Activated T-cell treated with anti-CD3 and anti-CD28 coated beads, Interleukin-2, amount 50 U/mL, for 24 hours (primary cell): ENCODE measurements around the gene RPH3AL.

Source experiments
- DNase-seq: peaks from one replicate; pipeline ENCODE4 v3.0.0-alpha.2; 2020
- H3K27ac Mint-ChIP-seq: 2 replicates; pipeline ENCODE4 v1.8.0; 2020; ENCODE audit warnings: mild to moderate bottlenecking, mixed read lengths
- H3K27me3 Mint-ChIP-seq: 2 replicates; pipeline ENCODE4 v1.8.0; 2020; ENCODE audit warnings: mixed read lengths
- H3K36me3 Mint-ChIP-seq: 2 replicates; pipeline ENCODE4 v1.8.0; 2020; ENCODE audit warnings: low read depth, mixed read lengths
- H3K4me1 Mint-ChIP-seq: 2 replicates; pipeline ENCODE4 v1.8.0; 2020; ENCODE audit warnings: low read depth, mixed read lengths
- H3K4me3 Mint-ChIP-seq: 2 replicates; pipeline ENCODE4 v1.8.0; 2020; ENCODE audit warnings: mild to moderate bottlenecking, moderate library complexity, mixed read lengths
- H3K9me3 Mint-ChIP-seq: 2 replicates; pipeline ENCODE4 v1.8.0; 2020; ENCODE audit warnings: mixed read lengths

RPH3AL gene

DNA sequence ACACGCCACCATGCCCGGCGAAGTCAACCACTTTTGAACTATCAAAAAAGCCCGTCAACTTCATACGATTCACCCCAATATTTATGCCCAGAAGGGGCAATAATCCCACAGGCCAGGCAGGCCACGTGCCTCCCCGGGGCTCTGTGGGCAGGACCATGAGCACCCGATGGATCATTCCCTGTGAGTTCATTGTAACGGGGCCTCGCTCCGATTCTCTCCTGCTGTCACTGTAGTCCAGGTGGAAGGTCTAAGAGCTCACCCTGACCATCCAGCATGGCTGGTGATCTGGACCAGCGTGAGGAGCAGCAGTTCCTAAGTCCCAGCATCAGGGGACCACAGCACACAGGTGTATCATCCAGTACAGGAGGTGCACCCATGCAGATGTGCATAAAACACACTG is 93.7 kb downstream of the RPH3AL start:
- Mint-ChIP-seq H3K9me3 (no peaks in the 10 kb centered on the region), H3K27me3 (no peaks in the 10 kb centered on the region), H3K4me1 (no peaks in the 10 kb centered on the region), H3K4me3 (no peak overlapping the region), H3K27ac (no peak overlapping the region), H3K36me3 (no peaks in the 10 kb centered on the region)
- peak; percentile 3 for DNase-seq

DNA sequence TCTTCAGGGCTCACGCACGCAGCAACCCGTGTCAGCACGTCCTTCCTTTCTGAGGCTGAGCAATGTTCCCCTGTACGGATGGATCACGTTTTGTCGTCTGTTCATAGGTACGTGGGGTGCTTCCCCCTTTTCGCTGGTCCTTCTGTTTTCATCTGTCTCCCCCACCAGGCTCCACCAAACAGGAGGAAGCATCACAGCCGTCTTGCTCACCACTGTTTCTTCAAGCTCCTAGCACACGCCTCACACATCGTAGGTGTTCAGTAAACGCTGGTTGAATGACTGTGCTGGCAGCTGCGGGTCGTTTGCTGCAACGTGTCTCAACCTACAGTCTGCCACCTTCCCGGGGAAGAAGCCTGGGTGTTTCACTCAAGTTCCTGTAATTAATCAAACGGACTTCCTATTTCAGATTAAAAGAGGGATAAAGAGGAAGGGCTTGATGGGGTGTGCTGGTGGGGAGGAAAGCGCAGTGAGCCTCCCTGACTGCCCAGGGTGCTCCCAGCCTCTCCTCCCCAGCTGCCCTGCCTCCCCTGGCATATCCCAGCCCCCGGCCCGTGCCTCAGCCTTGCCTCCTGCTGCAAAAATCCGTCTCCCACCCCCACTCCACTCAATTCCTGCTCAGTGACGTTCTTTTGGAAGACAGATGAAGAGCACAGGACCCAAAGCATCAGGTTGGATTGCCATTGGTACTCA is 94.4 kb downstream of the RPH3AL start:
- H3K36me3 Mint-ChIP-seq = no peaks in the 10 kb centered on the region
- no peaks in the 10 kb centered on the region for H3K27me3 Mint-ChIP-seq
- H3K4me1 Mint-ChIP-seq = no peaks in the 10 kb centered on the region
- no peak overlapping the region for H3K27ac Mint-ChIP-seq
- DNase-seq = peak; percentile 21
- no peaks in the 10 kb centered on the region for H3K9me3 Mint-ChIP-seq
- H3K4me3 Mint-ChIP-seq = no peak overlapping the region

DNA sequence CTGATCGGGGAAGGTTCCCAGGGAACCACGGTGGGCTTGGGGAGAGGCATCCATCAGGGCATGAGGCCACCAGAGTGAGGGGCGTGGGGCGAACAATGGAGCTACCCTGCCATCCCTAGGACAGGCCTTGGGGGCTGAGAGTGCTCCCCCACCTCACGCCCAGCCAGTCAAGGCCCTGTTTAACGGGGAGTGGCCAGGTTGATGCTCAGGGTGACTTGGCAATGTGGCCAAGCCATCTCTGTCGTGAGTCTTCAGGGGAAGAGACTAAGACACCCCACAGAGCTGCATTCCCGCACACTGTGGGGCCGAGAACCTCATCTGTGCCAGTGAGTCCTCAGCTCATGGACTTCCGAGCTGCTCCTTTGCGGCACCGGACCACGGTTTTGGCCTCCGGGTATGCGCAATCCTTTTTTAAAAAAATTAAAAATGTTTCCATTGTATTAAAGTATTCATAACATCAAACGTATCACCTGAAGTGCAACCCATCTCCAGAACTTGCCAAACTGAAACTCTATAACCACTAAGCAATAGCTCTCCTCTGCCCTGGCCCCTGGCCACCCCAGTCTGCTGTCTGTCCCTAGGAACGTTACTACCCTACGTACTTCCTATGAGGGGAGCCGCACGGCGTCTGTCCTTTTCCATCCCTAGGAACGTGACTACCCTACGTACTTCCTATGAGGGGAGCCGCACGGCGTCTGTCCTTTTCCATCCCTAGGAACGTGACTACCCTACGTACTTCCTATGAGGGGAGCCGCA is 99.3 kb downstream of the RPH3AL start:
- Mint-ChIP-seq H3K4me3 (no peak overlapping the region), H3K27me3 (no peaks in the 10 kb centered on the region), H3K4me1 (no peaks in the 10 kb centered on the region), H3K36me3 (no peaks in the 10 kb centered on the region), H3K27ac (no peak overlapping the region), H3K9me3 (no peaks in the 10 kb centered on the region)
- DNase-seq = peak; percentile 16

DNA sequence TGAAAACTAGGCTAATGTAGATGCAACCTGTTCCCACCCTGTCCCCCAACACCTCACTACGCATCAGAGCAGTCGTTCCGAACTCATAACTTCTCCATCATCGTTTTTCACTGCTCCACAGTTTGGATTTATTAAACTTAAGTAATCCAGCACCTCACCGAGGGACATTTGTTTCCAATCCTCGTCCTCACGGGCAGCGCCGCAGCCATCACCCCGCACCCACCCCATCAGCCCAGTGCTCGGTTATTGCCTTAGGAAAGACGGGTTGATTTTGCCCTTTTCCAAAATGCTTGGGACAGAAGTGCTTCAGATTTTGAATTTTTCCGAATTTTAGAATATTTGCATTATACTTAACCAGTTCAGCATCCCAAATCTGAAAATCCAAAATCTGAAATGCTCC is 100.2 kb downstream of the RPH3AL start:
- Mint-ChIP-seq H3K4me1 (no peaks in the 10 kb centered on the region), H3K27me3 (no peaks in the 10 kb centered on the region), H3K27ac (no peak overlapping the region)

DNA sequence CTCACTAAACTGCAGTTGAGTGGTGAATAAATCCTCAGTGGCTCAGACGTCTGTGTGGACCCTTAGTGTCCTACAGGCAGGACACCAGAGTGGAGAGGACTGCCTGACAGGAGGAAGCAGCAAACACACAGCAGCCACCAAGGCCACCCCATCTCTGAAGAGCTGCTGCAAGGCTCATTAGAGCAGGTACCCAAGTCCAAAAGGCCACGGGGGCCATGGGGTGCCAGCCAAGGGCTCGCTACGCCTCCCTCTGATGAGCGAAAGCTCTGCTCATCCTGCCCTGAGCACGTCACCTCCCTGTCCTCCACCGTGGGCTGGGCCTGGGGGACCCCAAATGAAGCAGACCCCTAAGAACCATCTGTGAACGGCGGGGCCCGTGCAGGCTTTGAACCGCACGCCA is 101.1 kb downstream of the RPH3AL start:
- no peak overlapping the region for H3K27ac Mint-ChIP-seq
- DNase-seq = no peak
- H3K36me3 Mint-ChIP-seq = no peaks in the 10 kb centered on the region
- no peaks in the 10 kb centered on the region for H3K9me3 Mint-ChIP-seq
- no peaks in the 10 kb centered on the region for H3K4me1 Mint-ChIP-seq
- H3K4me3 Mint-ChIP-seq = no peak overlapping the region
- no peaks in the 10 kb centered on the region for H3K27me3 Mint-ChIP-seq

More for the DNA sequence above, 100.2 kb downstream of the RPH3AL start:
- H3K4me3 Mint-ChIP-seq = no peak overlapping the region
- DNase-seq = peak; percentile 5
- H3K9me3 Mint-ChIP-seq = no peaks in the 10 kb centered on the region
- H3K36me3 Mint-ChIP-seq = no peaks in the 10 kb centered on the region

- no peaks in the 10 kb centered on the region for H3K36me3 Mint-ChIP-seq
- no peak for DNase-seq
- H3K27me3 Mint-ChIP-seq = no peaks in the 10 kb centered on the region
- H3K4me1 Mint-ChIP-seq = no peaks in the 10 kb centered on the region
- no peaks in the 10 kb centered on the region for H3K9me3 Mint-ChIP-seq
- H3K27ac Mint-ChIP-seq = no peak overlapping the region
- no peak overlapping the region for H3K4me3 Mint-ChIP-seq
Measured at GRCh38 chr17:250487-251300, 101.9 kb downstream of the RPH3AL start.

DNA sequence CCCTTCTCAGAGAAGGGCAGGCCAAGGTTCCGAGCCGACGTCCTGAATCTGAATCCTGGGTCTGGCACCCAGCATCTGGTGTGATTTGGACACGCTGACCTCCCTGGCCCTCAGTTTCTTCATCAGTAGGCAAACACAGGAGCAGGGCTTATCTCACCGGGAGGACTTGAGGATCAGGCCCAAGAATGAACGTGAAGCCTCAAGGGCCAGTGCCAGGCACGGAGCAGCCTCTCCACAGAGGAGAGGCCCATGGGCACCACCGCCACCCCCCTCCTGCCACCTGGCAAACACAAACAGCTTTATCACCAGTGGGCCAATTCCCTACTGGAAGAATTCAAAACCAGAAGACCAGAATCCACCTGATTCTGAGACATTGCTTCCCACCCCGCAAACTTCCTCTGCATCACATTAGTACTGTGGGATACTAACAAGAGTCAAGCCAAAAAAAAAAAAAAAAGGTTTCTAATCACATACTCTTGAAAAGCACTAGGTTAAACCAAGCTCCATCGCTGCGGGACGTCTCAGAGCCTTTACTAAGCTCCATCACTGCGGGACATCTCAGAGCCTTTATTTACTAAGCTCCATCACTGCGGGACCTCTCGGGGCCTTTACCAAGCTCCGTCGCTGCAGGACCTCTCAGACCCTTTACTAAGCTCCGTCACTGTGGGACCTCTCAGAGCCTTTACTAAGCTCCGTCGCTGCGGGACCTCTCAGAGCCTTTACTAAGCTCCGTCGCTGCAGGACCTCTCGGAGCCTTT is 103.2 kb downstream of the RPH3AL start:
- Mint-ChIP-seq H3K27ac (no peak overlapping the region), H3K4me3 (no peak overlapping the region), H3K4me1 (no peaks in the 10 kb centered on the region), H3K27me3 (no peaks in the 10 kb centered on the region), H3K9me3 (no peaks in the 10 kb centered on the region), H3K36me3 (no peaks in the 10 kb centered on the region)
- DNase-seq = no peak

GRCh38 chr17:248337-249235 is 104.0 kb downstream of the RPH3AL start:
- H3K27ac Mint-ChIP-seq = no peak overlapping the region
- H3K4me1 Mint-ChIP-seq = no peaks in the 10 kb centered on the region
- H3K36me3 Mint-ChIP-seq = no peaks in the 10 kb centered on the region
- no peaks in the 10 kb centered on the region for H3K27me3 Mint-ChIP-seq
- no peaks in the 10 kb centered on the region for H3K9me3 Mint-ChIP-seq
- no peak overlapping the region for H3K4me3 Mint-ChIP-seq
- no peak for DNase-seq

DNA sequence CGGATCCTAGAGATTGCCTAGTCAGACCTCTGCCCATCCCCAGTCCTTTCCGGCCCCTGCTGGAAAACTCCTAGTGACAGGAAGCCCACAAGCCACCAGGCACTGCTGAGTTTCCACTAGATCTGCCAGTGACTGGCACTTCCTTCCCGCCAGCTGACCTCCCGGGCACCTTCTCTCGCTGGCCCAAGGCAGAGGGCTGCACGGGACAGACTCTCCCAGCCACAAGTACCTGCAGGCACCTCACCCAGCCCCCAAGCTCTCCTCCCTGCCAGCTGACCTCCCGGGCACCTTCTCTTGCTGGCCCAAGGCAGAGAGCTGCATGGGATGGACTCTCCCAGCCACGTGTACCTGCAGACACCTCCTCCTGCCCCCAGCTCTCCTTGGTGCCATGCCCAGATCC is 104.8 kb downstream of the RPH3AL start:
- Mint-ChIP-seq H3K4me1 (no peaks in the 10 kb centered on the region), H3K9me3 (no peaks in the 10 kb centered on the region), H3K4me3 (no peak overlapping the region), H3K36me3 (no peaks in the 10 kb centered on the region), H3K27me3 (no peaks in the 10 kb centered on the region), H3K27ac (no peak overlapping the region)
- DNase-seq = no peak

- no peaks in the 10 kb centered on the region for H3K9me3 Mint-ChIP-seq
- H3K27ac Mint-ChIP-seq = no peak overlapping the region
- H3K4me1 Mint-ChIP-seq = no peaks in the 10 kb centered on the region
- H3K36me3 Mint-ChIP-seq = no peaks in the 10 kb centered on the region
- H3K4me3 Mint-ChIP-seq = no peak overlapping the region
- H3K27me3 Mint-ChIP-seq = no peaks in the 10 kb centered on the region
- DNase-seq = no peak
Measured at GRCh38 chr17:246851-247421, 105.7 kb downstream of the RPH3AL start.

- Mint-ChIP-seq H3K4me3 (no peak overlapping the region), H3K27ac (no peak overlapping the region), H3K27me3 (no peaks in the 10 kb centered on the region), H3K36me3 (no peaks in the 10 kb centered on the region), H3K9me3 (no peaks in the 10 kb centered on the region), H3K4me1 (no peaks in the 10 kb centered on the region)
- DNase-seq = no peak
Measured at GRCh38 chr17:246226-246625, 106.4 kb downstream of the RPH3AL start.

DNA sequence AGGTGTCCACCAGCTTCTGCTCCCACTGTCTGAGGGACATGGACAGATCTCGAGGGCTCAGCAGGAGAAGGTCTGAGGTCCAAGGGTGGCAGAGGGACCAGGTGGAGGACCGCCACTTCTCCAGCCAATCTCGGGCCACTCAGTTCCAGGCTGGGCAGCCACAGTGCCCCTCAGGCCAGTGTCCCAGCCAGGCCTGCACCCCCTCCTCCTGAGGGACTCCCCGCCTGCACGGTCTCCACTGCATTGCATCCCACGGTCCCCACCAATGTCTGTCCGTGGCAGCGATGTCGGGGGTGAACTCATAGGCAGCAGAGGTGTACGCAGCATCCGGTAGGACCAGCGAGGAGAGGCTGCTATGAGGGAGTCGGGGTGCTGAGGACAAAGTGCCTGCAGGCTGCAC is 107.0 kb downstream of the RPH3AL start:
- no peaks in the 10 kb centered on the region for H3K36me3 Mint-ChIP-seq
- no peak overlapping the region for H3K27ac Mint-ChIP-seq
- DNase-seq = no peak
- H3K27me3 Mint-ChIP-seq = no peaks in the 10 kb centered on the region
- H3K4me1 Mint-ChIP-seq = no peaks in the 10 kb centered on the region
- H3K9me3 Mint-ChIP-seq = no peaks in the 10 kb centered on the region
- no peak overlapping the region for H3K4me3 Mint-ChIP-seq

DNA sequence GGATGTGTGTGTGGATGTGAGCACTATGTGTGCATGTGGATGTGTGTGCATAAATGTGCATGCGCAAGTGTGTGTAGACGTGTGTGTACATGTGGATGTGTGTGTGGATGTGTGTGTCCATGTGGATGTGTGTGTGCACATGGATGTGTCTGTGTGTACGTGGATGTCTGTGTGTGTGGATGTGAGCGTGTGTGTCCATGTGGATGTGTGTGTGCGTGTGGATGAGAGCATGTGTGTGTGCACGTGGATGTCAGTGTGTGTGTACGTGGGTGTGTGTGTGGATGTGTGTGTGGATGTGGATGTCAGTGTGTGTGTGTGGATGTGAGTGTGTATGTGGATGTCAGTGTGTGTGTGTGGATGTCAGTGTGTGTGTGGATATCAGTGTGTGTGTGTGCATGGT is 107.6 kb downstream of the RPH3AL start:
- no peak for DNase-seq
- no peak overlapping the region for H3K27ac Mint-ChIP-seq
- H3K4me3 Mint-ChIP-seq = no peak overlapping the region
- no peaks in the 10 kb centered on the region for H3K27me3 Mint-ChIP-seq
- H3K9me3 Mint-ChIP-seq = no peaks in the 10 kb centered on the region
- no peaks in the 10 kb centered on the region for H3K4me1 Mint-ChIP-seq
- no peaks in the 10 kb centered on the region for H3K36me3 Mint-ChIP-seq
